Stimulated activated naive B cell treated with anti-CD40 and anti-IgM and Interleukin-4, amounts not matched to agents 10 μg/mL and 1 μg/mL and 100 μg/mL, for 72 hours (primary cell): ENCODE measurements around the gene SMARCAD1.

Experiments used
- ATAC-seq, 2 donors: fragments of 150-1000 bp; cut with Tn5 transposase; replicated peaks; 2 replicates each; pipeline ENCODE4 v1.10.0; 2021; ENCODE audit warnings: moderate library complexity in 1 of 2
- DNase-seq: peaks from one replicate; pipeline ENCODE4 v3.0.0; 2021
- H3K27ac Mint-ChIP-seq: one replicate; pipeline ENCODE4 v1.8.0; 2022; ENCODE audit warnings: mild to moderate bottlenecking, mixed read lengths
- H3K27me3 Mint-ChIP-seq, 2 donors: one replicate each; pipeline ENCODE4 v1.8.0; 2022; ENCODE audit warnings: mixed read lengths in 2 of 2
- H3K36me3 Mint-ChIP-seq, 2 donors: one replicate each; pipeline ENCODE4 v1.8.0; 2022; ENCODE audit warnings: mixed read lengths in 2 of 2, mild to moderate bottlenecking in 1 of 2
- H3K4me1 Mint-ChIP-seq, 2 donors: one replicate each; pipeline ENCODE4 v1.8.0; 2022; ENCODE audit warnings: mixed read lengths in 2 of 2, mild to moderate bottlenecking in 1 of 2
- H3K4me3 Mint-ChIP-seq, 2 donors: one replicate each; pipeline ENCODE4 v1.8.0; 2022; ENCODE audit warnings: mild to moderate bottlenecking in 2 of 2, mixed read lengths in 2 of 2, moderate library complexity in 1 of 2
- H3K9me3 Mint-ChIP-seq, 2 donors: one replicate each; pipeline ENCODE4 v1.8.0; 2022; ENCODE audit warnings: mixed read lengths in 2 of 2, mild to moderate bottlenecking in 1 of 2

SMARCAD1 gene

GRCh38 chr4:94207469-94208224 lies at the start of gene SMARCAD1:
Gene SMARCAD1, plus strand, starts transcription at chr4:94207865. Its CDS starts 530 bp downstream, at chr4:94208395.
- peak within 1 kb of the TSS; percentile 100 for H3K27ac Mint-ChIP-seq
- peak within 1 kb of the TSS; percentile 97 to 98 for H3K4me3 Mint-ChIP-seq
- peaks cover 12 to 29% of the 10 kb centered on the region in 2 donors for H3K4me1 Mint-ChIP-seq
- peaks cover 8 to 22% of the 10 kb centered on the region in 2 donors for H3K36me3 Mint-ChIP-seq
- H3K27me3 Mint-ChIP-seq = peaks cover 0 to 9% of the 10 kb centered on the region in 2 donors
- ATAC-seq (peak; percentile 93), DNase-seq (peak; percentile 83)
- no peaks in the 10 kb centered on the region for H3K9me3 Mint-ChIP-seq

- H3K9me3 Mint-ChIP-seq = no peaks in the 10 kb centered on the region
- no peak overlapping the region for H3K27ac Mint-ChIP-seq
- H3K4me1 Mint-ChIP-seq = no peaks in the 10 kb centered on the region
- no peak overlapping the region for H3K4me3 Mint-ChIP-seq
- DNase-seq (no peak), ATAC-seq (no peak)
- H3K36me3 Mint-ChIP-seq = no peaks in the 10 kb centered on the region
- H3K27me3 Mint-ChIP-seq = no peaks in the 10 kb centered on the region
Observed at GRCh38 chr4:94158883-94159282, 48.8 kb upstream of the SMARCAD1 start.

GRCh38 chr4:94159790-94160189 lies 47.9 kb upstream of the SMARCAD1 start:
- DNase-seq (no peak), ATAC-seq (no peak)
- H3K27ac Mint-ChIP-seq = no peak overlapping the region
- no peaks in the 10 kb centered on the region for H3K27me3 Mint-ChIP-seq
- no peak overlapping the region for H3K4me3 Mint-ChIP-seq
- no peaks in the 10 kb centered on the region for H3K36me3 Mint-ChIP-seq
- H3K9me3 Mint-ChIP-seq = no peaks in the 10 kb centered on the region
- H3K4me1 Mint-ChIP-seq = no peaks in the 10 kb centered on the region

DNA sequence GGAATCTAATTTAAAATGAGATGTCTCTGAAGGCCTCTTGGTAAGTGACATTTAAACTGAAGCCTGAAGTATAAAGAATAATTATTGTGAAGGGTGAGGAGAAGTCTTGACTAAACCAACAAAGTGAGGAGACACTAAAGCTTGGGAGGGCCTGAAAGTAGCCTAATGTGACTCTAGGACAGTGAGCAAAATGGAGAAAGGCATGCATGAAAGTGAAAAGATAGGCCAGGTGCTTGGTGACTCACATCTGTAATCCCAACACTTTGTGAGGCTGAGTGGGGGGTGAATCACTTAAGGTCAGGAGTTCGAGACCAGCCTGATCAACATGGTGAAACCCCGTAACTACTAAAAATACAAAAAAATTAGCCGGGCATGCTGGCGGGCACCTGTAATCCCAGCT lies 46.9 kb upstream of the SMARCAD1 start:
- ATAC-seq (no peak), DNase-seq (no peak)
- Mint-ChIP-seq H3K36me3 (no peaks in the 10 kb centered on the region), H3K4me1 (no peaks in the 10 kb centered on the region), H3K27me3 (no peaks in the 10 kb centered on the region), H3K4me3 (no peak overlapping the region), H3K27ac (no peak overlapping the region), H3K9me3 (no peaks in the 10 kb centered on the region)

GRCh38 chr4:94165256-94165655 lies 42.4 kb upstream of the SMARCAD1 start:
- no peaks in the 10 kb centered on the region for H3K27me3 Mint-ChIP-seq
- H3K9me3 Mint-ChIP-seq = peaks cover 0 to 2% of the 10 kb centered on the region in 2 donors
- H3K36me3 Mint-ChIP-seq = no peaks in the 10 kb centered on the region
- no peak overlapping the region for H3K4me3 Mint-ChIP-seq
- H3K4me1 Mint-ChIP-seq = no peaks in the 10 kb centered on the region
- no peak for DNase-seq
- no peak overlapping the region for H3K27ac Mint-ChIP-seq
- no peak for ATAC-seq

DNA sequence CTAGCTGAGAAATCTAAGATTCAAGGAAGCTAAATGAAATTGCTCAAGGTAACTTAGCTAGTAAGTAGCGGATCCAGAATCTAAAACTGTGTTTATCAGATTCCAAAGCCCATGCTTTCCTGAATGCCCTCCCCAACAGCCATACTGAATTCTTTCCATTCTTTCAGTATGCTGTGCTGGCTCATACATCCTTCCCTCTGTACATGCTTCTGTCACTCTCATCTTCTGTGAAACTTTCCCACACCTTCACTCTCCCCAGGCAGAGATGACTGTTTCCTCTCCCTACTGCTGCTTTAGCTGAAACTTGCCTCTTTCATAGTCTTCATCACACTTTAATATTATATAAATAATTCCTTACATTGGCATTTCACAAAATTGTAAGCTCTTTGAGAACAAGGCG lies 39.3 kb upstream of the SMARCAD1 start:
- H3K9me3 Mint-ChIP-seq = peaks cover 0 to 7% of the 10 kb centered on the region in 2 donors
- no peak overlapping the region for H3K27ac Mint-ChIP-seq
- no peak overlapping the region for H3K4me3 Mint-ChIP-seq
- no peak for ATAC-seq
- H3K36me3 Mint-ChIP-seq = no peaks in the 10 kb centered on the region
- DNase-seq = no peak
- H3K27me3 Mint-ChIP-seq = no peaks in the 10 kb centered on the region
- H3K4me1 Mint-ChIP-seq = no peaks in the 10 kb centered on the region

DNA sequence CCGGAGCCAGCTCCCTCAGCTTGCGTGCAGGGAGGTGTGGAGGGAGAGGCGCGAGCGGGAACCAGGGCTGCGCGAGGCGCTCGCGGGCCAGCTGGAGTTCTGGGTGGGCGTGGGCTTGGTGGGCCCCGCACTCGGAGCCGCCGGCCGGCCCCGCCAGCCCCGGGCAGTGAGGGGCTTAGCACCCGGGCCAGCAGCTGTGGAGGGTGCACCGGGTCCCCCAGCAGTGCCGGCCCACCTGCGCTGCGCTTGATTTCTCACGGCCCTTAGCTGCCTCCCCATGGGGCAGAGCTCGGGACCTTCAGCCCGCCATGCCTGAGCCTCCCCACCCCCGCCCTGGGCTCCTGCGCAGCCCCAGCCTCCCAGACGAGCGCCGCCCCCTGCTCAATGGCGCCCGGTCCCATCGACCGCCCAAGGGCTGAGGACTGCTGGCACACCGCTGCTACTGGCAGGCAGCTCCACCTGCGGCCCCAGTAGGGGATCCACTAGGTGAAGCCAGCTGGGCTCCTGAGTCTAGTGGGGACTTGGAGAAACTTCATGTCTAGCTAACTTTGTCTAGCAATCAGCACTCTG lies 37.8 kb upstream of the SMARCAD1 start:
- ATAC-seq (no peak), DNase-seq (no peak)
- no peaks in the 10 kb centered on the region for H3K4me1 Mint-ChIP-seq
- H3K27ac Mint-ChIP-seq = no peak overlapping the region
- H3K27me3 Mint-ChIP-seq = no peaks in the 10 kb centered on the region
- no peaks in the 10 kb centered on the region for H3K36me3 Mint-ChIP-seq
- peaks cover 0 to 7% of the 10 kb centered on the region in 2 donors for H3K9me3 Mint-ChIP-seq
- no peak overlapping the region for H3K4me3 Mint-ChIP-seq

- Mint-ChIP-seq H3K36me3 (no peaks in the 10 kb centered on the region), H3K9me3 (peaks cover 0 to 7% of the 10 kb centered on the region in 2 donors), H3K4me1 (no peaks in the 10 kb centered on the region), H3K4me3 (no peak overlapping the region), H3K27ac (no peak overlapping the region), H3K27me3 (peaks cover 0 to under 1% of the 10 kb centered on the region in 2 donors)
- no peak for ATAC-seq
- no peak for DNase-seq
Observed at GRCh38 chr4:94171616-94172015, 36.0 kb upstream of the SMARCAD1 start.

GRCh38 chr4:94175553-94176261 lies 32.0 kb upstream of the SMARCAD1 start:
- Mint-ChIP-seq H3K27ac (no peak overlapping the region), H3K27me3 (peaks cover 5 to 12% of the 10 kb centered on the region in 2 donors), H3K9me3 (peaks cover 0 to 3% of the 10 kb centered on the region in 2 donors), H3K4me1 (no peaks in the 10 kb centered on the region), H3K4me3 (no peak overlapping the region), H3K36me3 (no peaks in the 10 kb centered on the region)
- ATAC-seq (no peak), DNase-seq (no peak)

GRCh38 chr4:94177822-94178221 lies 29.8 kb upstream of the SMARCAD1 start:
- Mint-ChIP-seq H3K9me3 (no peaks in the 10 kb centered on the region), H3K27me3 (peaks cover 11 to 20% of the 10 kb centered on the region in 2 donors), H3K4me1 (no peaks in the 10 kb centered on the region), H3K27ac (no peak overlapping the region), H3K4me3 (no peak overlapping the region), H3K36me3 (no peaks in the 10 kb centered on the region)
- ATAC-seq (no peak), DNase-seq (no peak)

GRCh38 chr4:94181815-94182214 lies 25.9 kb upstream of the SMARCAD1 start:
- DNase-seq = no peak
- Mint-ChIP-seq H3K36me3 (no peaks in the 10 kb centered on the region), H3K4me3 (no peak overlapping the region), H3K27ac (no peak overlapping the region), H3K27me3 (peaks cover 17 to 22% of the 10 kb centered on the region in 2 donors), H3K4me1 (no peaks in the 10 kb centered on the region), H3K9me3 (no peaks in the 10 kb centered on the region)
- ATAC-seq = no peak

- Mint-ChIP-seq H3K9me3 (peaks cover 0 to 2% of the 10 kb centered on the region in 2 donors), H3K4me1 (peaks cover 0 to 2% of the 10 kb centered on the region in 2 donors), H3K27ac (no peak overlapping the region), H3K36me3 (peaks cover 0 to under 1% of the 10 kb centered on the region in 2 donors), H3K4me3 (no peak overlapping the region), H3K27me3 (peaks cover 0 to 18% of the 10 kb centered on the region in 2 donors)
- ATAC-seq = no peak
- no peak for DNase-seq
Observed at GRCh38 chr4:94202769-94203168, 4.9 kb upstream of the SMARCAD1 start.

DNA sequence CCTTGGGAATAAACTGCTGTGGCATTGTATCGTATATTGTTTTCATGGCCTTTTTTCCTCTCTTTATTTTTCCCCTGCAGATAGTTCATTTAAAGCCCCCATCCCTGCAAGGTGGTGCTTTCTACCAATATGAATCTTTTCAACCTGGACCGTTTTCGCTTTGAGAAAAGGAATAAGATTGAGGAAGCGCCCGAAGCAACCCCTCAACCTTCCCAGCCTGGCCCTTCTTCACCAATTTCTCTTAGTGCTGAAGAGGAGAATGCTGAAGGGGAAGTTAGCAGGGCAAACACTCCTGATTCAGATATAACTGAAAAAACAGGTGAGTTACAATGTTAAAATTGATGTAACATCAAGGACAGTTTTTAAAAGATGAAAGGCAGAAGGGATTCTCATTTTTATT lies 601 bp downstream of the SMARCAD1 start:
- peak overlapping the region; percentile 97 to 98 for H3K4me3 Mint-ChIP-seq
- peaks cover 0 to 6% of the 10 kb centered on the region in 2 donors for H3K27me3 Mint-ChIP-seq
- peaks cover 14 to 29% of the 10 kb centered on the region in 2 donors for H3K4me1 Mint-ChIP-seq
- H3K9me3 Mint-ChIP-seq = no peaks in the 10 kb centered on the region
- H3K27ac Mint-ChIP-seq = peak overlapping the region; percentile 100
- ATAC-seq (no peak), DNase-seq (no peak)
- peaks cover 12 to 28% of the 10 kb centered on the region in 2 donors for H3K36me3 Mint-ChIP-seq

- no peak for ATAC-seq
- Mint-ChIP-seq H3K27ac (peak overlapping the region; percentile 100), H3K9me3 (no peaks in the 10 kb centered on the region), H3K36me3 (peaks cover 19 to 35% of the 10 kb centered on the region in 2 donors), H3K4me3 (peak overlapping the region; percentile 97 to 98), H3K27me3 (no peaks in the 10 kb centered on the region), H3K4me1 (peaks cover 15 to 29% of the 10 kb centered on the region in 2 donors)
- DNase-seq = no peak
Observed at GRCh38 chr4:94208918-94209317, 1.3 kb downstream of the SMARCAD1 start.
